Occipital lobe (tissue), 1 donor: ENCODE measurements around the gene DQX1. TPM values are rescaled to one million over a fixed set of nuclear protein-coding genes. Genes with fewer than 3 reads are reported as not detected.

Source experiments
- total RNA-seq: library from RNA; depleted of rRNA; stranded (reverse); fragments of >200 nt; gene quantifications from one replicate; pipeline ENCODE4 v1.2.3, GENCODE V29; 2014

Gene DQX1
- total RNA-seq, 1 donor from 2014 or later = not detected

Other genes with a start within 250 kb of the DQX1 start
- gene SLC4A5, start 182.8 kb downstream of the DQX1 start, total RNA-seq = 2.2 TPM
- 97.2 TPM for gene DCTN1, start 145.9 kb downstream of the DQX1 start, total RNA-seq
- gene C2orf81, start 104.6 kb downstream of the DQX1 start, total RNA-seq = 0.62 TPM
- gene WDR54, start 104.5 kb downstream of the DQX1 start, total RNA-seq = 30.7 TPM
- 6.7 TPM for gene RTKN, start 84.3 kb downstream of the DQX1 start, total RNA-seq
- gene INO80B, start 71.1 kb downstream of the DQX1 start, total RNA-seq = 15.3 TPM
- 23.6 TPM for gene WBP1, start 67.8 kb downstream of the DQX1 start, total RNA-seq
- 22.5 TPM for gene MOGS, start 60.8 kb downstream of the DQX1 start, total RNA-seq
- 11.5 TPM for gene MRPL53, start 53.6 kb downstream of the DQX1 start, total RNA-seq
- gene CCDC142, start 43.2 kb downstream of the DQX1 start, total RNA-seq = 35.6 TPM
- 5.9 TPM for gene TTC31, start 43.1 kb downstream of the DQX1 start, total RNA-seq
- not detected for gene LBX2, start 26.6 kb downstream of the DQX1 start, total RNA-seq
- 6.4 TPM for gene PCGF1, start 18.5 kb downstream of the DQX1 start, total RNA-seq
- not detected for gene TLX2, start 11.8 kb downstream of the DQX1 start, total RNA-seq
- gene AUP1, start 3.5 kb upstream of the DQX1 start, total RNA-seq = 40.4 TPM
- 56.3 TPM for gene HTRA2, start 3.7 kb upstream of the DQX1 start, total RNA-seq
- gene LOXL3, start 27.7 kb upstream of the DQX1 start, total RNA-seq = 16.1 TPM
- 3.4 TPM for gene DOK1, start 28.5 kb upstream of the DQX1 start, total RNA-seq
- not detected for gene M1AP, start 122.1 kb upstream of the DQX1 start, total RNA-seq
- 15.3 TPM for gene SEMA4F, start 128.0 kb upstream of the DQX1 start, total RNA-seq